Endothelial cell of umbilical vein (primary cell): ENCODE results near the gene MAPK8IP2. TPM values are rescaled to one million over a fixed set of nuclear protein-coding genes. Genes with fewer than 3 reads are reported as not detected.

Experiments
- BruUV-seq: library from RNA; stranded (reverse); fragments of 400-500 nt; replicated peaks from 2 replicates; lab custom pipeline; 2021; lab: Mats Ljungman, UMichigan
- CTCF ChIA-PET: fragments of 300-600, 350-600 bp; sonication (Branson Sonifier 250); formaldehyde crosslinking; loops from one replicate; lab custom pipeline; 2021; ENCODE audit warnings: antibody characterized with exemption, inconsistent platforms; lab: Charles Lee
- POLR2A ChIA-PET: fragments of 300-600, 350-600 bp; sonication (Branson Sonifier 250); formaldehyde crosslinking; loops from one replicate; lab custom pipeline; 2021; ENCODE audit warnings: antibody characterized with exemption, inconsistent platforms; lab: Charles Lee
- DNase-seq: peaks from one replicate; pipeline ENCODE4 v3.0.0-alpha.2; 2011; ENCODE audit warnings: low read depth, low spot score
- FAIRE-seq: peaks from 2 replicates; lab custom pipeline; 2011; peaks lifted over from hg19 to GRCh38; lab: Jason Lieb, UNC
- H2AFZ ChIP-seq: 2 replicates; pipeline ENCODE4 v1.6.0; 2012; ENCODE audit warnings: low read depth, low read length, control low read depth, inconsistent platforms
- H3K27ac ChIP-seq: 2 replicates; pipeline ENCODE4 v1.5.1; 2011; ENCODE audit warnings: low read depth, mild to moderate bottlenecking, control low read depth, low read length, moderate library complexity; ENCODE audit not compliant: insufficient read depth
- H3K27me3 ChIP-seq, 2 experiments: 2 replicates each; pipeline versions ENCODE4 v1.6.0 to v1.6.1; 2011; ENCODE audit warnings: low read length in 2 of 2, mixed read lengths in 1 of 2; ENCODE audit not compliant: control insufficient read depth in 2 of 2, insufficient read depth in 2 of 2
- H3K36me3 ChIP-seq, 2 experiments: 2 replicates in 1 of 2; 3 replicates in 1 of 2; pipeline ENCODE4 v1.5.1; 2011; ENCODE audit warnings: low read length in 2 of 2, mild to moderate bottlenecking in 1 of 2, moderate library complexity in 1 of 2; ENCODE audit not compliant: control insufficient read depth in 2 of 2, insufficient read depth in 2 of 2; ENCODE audit errors: extremely low read depth in 1 of 2
- H3K4me1 ChIP-seq: 3 replicates; pipeline ENCODE4 v1.5.1; 2011; ENCODE audit warnings: mild to moderate bottlenecking, low read length; ENCODE audit not compliant: control insufficient read depth, insufficient read depth; ENCODE audit errors: extremely low read depth
- H3K4me2 ChIP-seq: 2 replicates; pipeline ENCODE4 v1.6.1; 2011; ENCODE audit warnings: low read length, control low read depth, mixed read lengths; ENCODE audit not compliant: insufficient read depth
- H3K4me3 ChIP-seq, 3 experiments: fragments of 200-600 bp in 1 of 3; sonication (generic), shearing (Covaris generic) in 1 of 3; replicated peaks in 1 of 3; 2 replicates each; pipeline ENCODE4 v1.5.1; 2011 to 2016; ENCODE audit warnings: control low read depth in 3 of 3, low read length in 3 of 3, mild to moderate bottlenecking in 2 of 3, inconsistent platforms in 1 of 3, low read depth in 1 of 3, moderate library complexity in 1 of 3; ENCODE audit not compliant: insufficient read depth in 1 of 3
- H3K79me2 ChIP-seq: 2 replicates; pipeline ENCODE4 v1.6.0; 2012; ENCODE audit warnings: low read length, inconsistent platforms; ENCODE audit not compliant: control insufficient read depth, insufficient read depth
- H3K9ac ChIP-seq: replicated peaks from 2 replicates; pipeline ENCODE3; 2011; ENCODE audit warnings: low read length, control low read depth; ENCODE audit not compliant: insufficient read depth; ENCODE audit errors: extremely low read depth
- H3K9me1 ChIP-seq: replicated peaks from 3 replicates; pipeline ENCODE4 v1.6.0; 2011; ENCODE audit warnings: mild to moderate bottlenecking, low read length; ENCODE audit not compliant: control insufficient read depth, insufficient read depth; ENCODE audit errors: extremely low read depth
- H3K9me3 ChIP-seq: replicated peaks from 2 replicates; pipeline ENCODE4 v1.5.1; 2012; ENCODE audit warnings: low read length, inconsistent platforms; ENCODE audit not compliant: control insufficient read depth, insufficient read depth
- H4K20me1 ChIP-seq: replicated peaks from 2 replicates; pipeline ENCODE3; 2011; ENCODE audit warnings: mild to moderate bottlenecking, low read length; ENCODE audit not compliant: control insufficient read depth, insufficient read depth; ENCODE audit errors: extremely low read depth
- EZH2 ChIP-seq: IDR thresholded peaks from 2 replicates; pipeline ENCODE4 v1.6.1; 2012; ENCODE audit warnings: borderline replicate concordance, low read depth, mild to moderate bottlenecking, moderate library complexity, low read length, inconsistent platforms; ENCODE audit not compliant: severe bottlenecking
- FOS ChIP-seq: IDR thresholded peaks from 2 replicates; pipeline ENCODE4 v1.6.1; 2011; ENCODE audit warnings: mild to moderate bottlenecking, low read length, moderate library complexity, borderline replicate concordance; ENCODE audit not compliant: insufficient read depth
- GATA2 ChIP-seq: IDR thresholded peaks from 2 replicates; pipeline ENCODE4 v1.7.0; 2011; ENCODE audit warnings: low read depth, mild to moderate bottlenecking, moderate library complexity, mixed read lengths, low read length; ENCODE audit not compliant: insufficient read length, insufficient read depth
- JUN ChIP-seq: IDR thresholded peaks from 2 replicates; pipeline ENCODE4 v1.6.1; 2011; ENCODE audit warnings: borderline replicate concordance, low read depth; ENCODE audit not compliant: insufficient read length, insufficient read depth
- MAX ChIP-seq: IDR thresholded peaks from 2 replicates; pipeline ENCODE4 v1.6.1; 2011; ENCODE audit not compliant: insufficient read depth, insufficient read length
- MYC ChIP-seq: IDR thresholded peaks from one replicate; pipeline ENCODE4 v1.6.1; 2011; ENCODE audit warnings: mild to moderate bottlenecking, low read depth, low read length
- POLR2A ChIP-seq: IDR thresholded peaks from 2 replicates; pipeline ENCODE4 v1.6.1; 2012; ENCODE audit warnings: low read depth, mild to moderate bottlenecking, control low read depth, low read length
- POLR2AphosphoS5 ChIP-seq: IDR thresholded peaks from 2 replicates; pipeline ENCODE4 v1.6.1; 2012; ENCODE audit warnings: low read depth, mild to moderate bottlenecking, control low read depth, low read length, moderate library complexity; ENCODE audit not compliant: insufficient read depth
- dilution Hi-C: fragments of 300-500 bp; cut with MboI; formaldehyde crosslinking; loops from one replicate; pipeline ENCODE4 v1.15.0; 2019; ENCODE audit warnings: low sequenced_read_pairs; ENCODE audit not compliant: extremely low pct_ligation_motif_present
- intact Hi-C: fragments of 100-400 bp; cut with micrococcal nuclease; formaldehyde crosslinking; loops from one replicate; pipeline ENCODE4 v1.10.0; 2022
- polyA plus RNA-seq, 4 experiments: library from polyadenylated mRNA; depleted of rRNA in 3 of 4; stranded (reverse) in 3 of 4; unstranded in 1 of 4; fragments of >200 nt; gene quantifications; 2 replicates each; pipeline versions ENCODE4 v1.2.1 to v1.2.3, GENCODE V29; 2011 to 2012; ENCODE audit warnings: missing spikeins in 1 of 4
- total RNA-seq: library from RNA; stranded (reverse); gene quantifications from 2 replicates; pipeline ENCODE4 v1.2.3, GENCODE V29; 2021
- TF ChIP-seq, protein P1 (sequence below), 2 donors: IDR thresholded peaks; 1 replicate in 1 of 2; 2 replicates in 1 of 2; pipeline ENCODE4 v1.5.1; 2011; ENCODE audit warnings: low read length in 2 of 2, mild to moderate bottlenecking in 2 of 2, moderate library complexity in 2 of 2, control low read depth in 1 of 2, inconsistent platforms in 1 of 2, low read depth in 1 of 2; ENCODE audit not compliant: insufficient read depth in 1 of 2; ENCODE audit errors: extremely low read depth in 1 of 2

MAPK8IP2 gene
- total and polyA plus RNA-seq, 2 donors (not counting 3 experiments of a cell fraction or from before 2014, with no cell fraction given) = 0.21 to 0.31 TPM

DNA sequence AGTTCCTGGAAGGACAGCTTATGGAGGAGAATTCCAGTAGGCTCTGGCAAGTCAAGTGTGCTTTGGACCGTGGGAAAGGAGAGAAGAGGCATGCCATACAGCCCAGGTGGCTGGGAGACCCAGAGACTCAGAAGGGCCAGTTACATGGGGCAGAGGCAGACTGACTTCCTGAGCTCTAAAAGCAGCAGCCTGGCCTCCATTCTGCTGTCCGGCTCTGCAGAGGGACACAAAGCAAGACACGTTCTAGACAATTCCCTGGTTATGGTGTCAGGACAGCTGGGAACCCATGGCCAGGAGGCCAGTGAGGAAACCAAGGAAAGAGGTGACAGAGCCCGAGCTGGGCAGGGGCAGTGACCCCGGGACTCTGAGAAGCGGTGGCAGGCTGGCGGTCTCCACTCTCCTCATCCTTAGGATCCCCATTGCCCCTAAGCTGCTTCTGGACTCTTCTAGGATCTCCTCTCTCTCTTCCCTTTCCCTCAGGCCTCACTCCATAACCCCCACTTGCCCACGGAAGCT lies 25.1 kb upstream of the MAPK8IP2 start:
- Histone ChIP-seq H3K4me1 (no peaks in the 10 kb centered on the region), H3K79me2 (no peaks in the 10 kb centered on the region), H2AFZ (no peak overlapping the region), H3K36me3 (peaks cover 0 to 6% of the 10 kb centered on the region in 2 experiments), H3K9me3 (no peaks in the 10 kb centered on the region), H4K20me1 (no peaks in the 10 kb centered on the region), H3K9me1 (no peaks in the 10 kb centered on the region), H3K4me3 (no peak overlapping the region), H3K4me2 (no peak overlapping the region), H3K27me3 (no peaks in the 10 kb centered on the region), H3K9ac (no peak overlapping the region), H3K27ac (no peak overlapping the region)
- no TSS peak for BruUV-seq
- dilution Hi-C loops = no loop called here
- TF ChIP-seq JUN = no peak
- TF ChIP-seq GATA2 = no peak
- TF ChIP-seq, protein P1, sequence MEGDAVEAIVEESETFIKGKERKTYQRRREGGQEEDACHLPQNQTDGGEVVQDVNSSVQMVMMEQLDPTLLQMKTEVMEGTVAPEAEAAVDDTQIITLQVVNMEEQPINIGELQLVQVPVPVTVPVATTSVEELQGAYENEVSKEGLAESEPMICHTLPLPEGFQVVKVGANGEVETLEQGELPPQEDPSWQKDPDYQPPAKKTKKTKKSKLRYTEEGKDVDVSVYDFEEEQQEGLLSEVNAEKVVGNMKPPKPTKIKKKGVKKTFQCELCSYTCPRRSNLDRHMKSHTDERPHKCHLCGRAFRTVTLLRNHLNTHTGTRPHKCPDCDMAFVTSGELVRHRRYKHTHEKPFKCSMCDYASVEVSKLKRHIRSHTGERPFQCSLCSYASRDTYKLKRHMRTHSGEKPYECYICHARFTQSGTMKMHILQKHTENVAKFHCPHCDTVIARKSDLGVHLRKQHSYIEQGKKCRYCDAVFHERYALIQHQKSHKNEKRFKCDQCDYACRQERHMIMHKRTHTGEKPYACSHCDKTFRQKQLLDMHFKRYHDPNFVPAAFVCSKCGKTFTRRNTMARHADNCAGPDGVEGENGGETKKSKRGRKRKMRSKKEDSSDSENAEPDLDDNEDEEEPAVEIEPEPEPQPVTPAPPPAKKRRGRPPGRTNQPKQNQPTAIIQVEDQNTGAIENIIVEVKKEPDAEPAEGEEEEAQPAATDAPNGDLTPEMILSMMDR (IDR thresholded peaks at IDR 0.05; ENCODE audit: extremely low read depth in 1 of 2, insufficient read depth in 1 of 2, low read depth in 1 of 2, low read length in 2 of 2) = no peak
- no peak for TF ChIP-seq POLR2A
- no peak for TF ChIP-seq FOS
- no peak for TF ChIP-seq MAX
- no peak for TF ChIP-seq EZH2
- no peak for TF ChIP-seq MYC
- TF ChIP-seq POLR2AphosphoS5 = no peak
- no peak for FAIRE-seq
- intact Hi-C loops = loop anchor here (5.0 kb wide), 1 partner anchor 97 kb away; the partner anchor contains the start of gene SHANK3
- POLR2A ChIA-PET = no interaction called here
- no peak for DNase-seq
- CTCF ChIA-PET = interaction anchor here (1.0 to 5.2 kb wide), 13 partner anchors 10 to 127 kb away, joined by 3 to 91 read pairs (median 4); partner anchors contain the start of genes SCO2 and SYCE3
